Measurements from ENCODE around the gene PLAAT3. TPM values are rescaled to one million over a fixed set of nuclear protein-coding genes. Genes with fewer than 3 reads are reported as not detected.
"Not testable (repeated sequence)": the region's sequence is repeated elsewhere in the genome, so short reads cannot be mapped to it uniquely, and the experiment has no call there.

Gene PLAAT3
- total RNA-seq = 10 to 100 TPM in 1 of 2 experiments, 1 to 10 TPM in 1; 9.7 to 10.4 TPM

DNA sequence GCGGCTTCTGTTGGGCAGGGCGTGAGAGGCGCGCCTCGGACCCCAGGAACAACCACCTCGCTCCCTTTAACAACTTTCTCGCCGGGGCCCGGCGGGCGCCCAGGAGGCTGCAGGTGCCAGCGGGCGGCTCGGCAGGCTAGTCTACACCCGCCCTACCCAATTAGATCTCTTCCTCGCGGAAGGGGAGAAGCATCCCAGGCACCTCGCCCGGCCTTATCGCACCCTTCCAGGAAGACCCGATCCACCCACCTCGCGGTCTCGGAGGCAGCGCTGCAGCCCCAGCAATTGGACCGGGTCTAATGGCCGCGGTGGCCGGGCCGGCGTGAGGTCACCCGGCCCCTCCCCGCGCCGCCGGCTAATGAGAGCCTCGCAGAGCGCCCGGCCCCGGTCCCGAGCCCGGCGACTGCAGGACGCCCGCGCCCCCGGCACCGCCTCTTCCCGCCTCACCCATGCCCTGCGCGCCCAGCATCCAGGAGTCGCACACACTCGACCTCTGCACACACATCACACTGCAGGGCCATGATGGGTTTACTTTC lies at the start of gene PLAAT3:
Gene PLAAT3, minus strand, starts transcription at position 298 of the 536 bp plus-strand sequence. CDS start 419 bp downstream, outside the sequence.
- ChIA-PET POLR2A (no interaction called here), CTCF (no interaction called here)
- ATAC-seq (peak; percentile 85), DNase-seq (peak; percentile 46)
- H3K4me3 Mint-ChIP-seq = peak within 1 kb of the TSS; percentile 80
- H3K27ac Mint-ChIP-seq = peak within 1 kb of the TSS; percentile 60
- peaks cover 4% of the 10 kb centered on the region for H3K27me3 Mint-ChIP-seq (ENCODE audit: low read depth)
- H3K4me1 Mint-ChIP-seq (ENCODE audit: low read depth) = peaks cover 22% of the 10 kb centered on the region
- no peaks in the 10 kb centered on the region for H3K36me3 Mint-ChIP-seq (ENCODE audit: low read depth)
- no peaks in the 10 kb centered on the region for H3K9me3 Mint-ChIP-seq (ENCODE audit: insufficient read depth)

DNA sequence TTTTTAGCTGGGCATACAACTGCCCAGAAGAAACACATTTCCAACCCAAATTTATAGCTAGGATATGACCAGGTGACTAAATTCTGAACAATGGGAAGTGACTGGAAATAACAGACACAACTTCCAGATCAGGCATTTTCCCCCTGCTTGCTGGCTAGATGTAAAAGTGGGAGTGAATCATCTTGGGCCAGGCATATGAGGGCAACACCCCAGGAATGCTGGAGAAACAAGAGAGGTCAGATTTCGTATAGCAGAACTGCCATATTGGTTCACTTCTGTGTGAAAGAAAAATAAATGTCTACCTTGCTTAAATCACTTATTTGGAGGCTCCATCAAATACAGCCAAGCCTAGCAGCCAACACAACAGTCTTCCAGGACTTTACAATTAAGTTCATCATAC lies 49.6 kb upstream of the PLAAT3 start:
- POLR2A ChIA-PET = no interaction called here
- Mint-ChIP-seq H3K27ac (no peak overlapping the region), H3K27me3 (ENCODE audit: low read depth) (no peaks in the 10 kb centered on the region), H3K4me1 (ENCODE audit: low read depth) (peaks cover 18% of the 10 kb centered on the region), H3K36me3 (ENCODE audit: low read depth) (peaks cover 19% of the 10 kb centered on the region), H3K4me3 (no peak overlapping the region), H3K9me3 (ENCODE audit: insufficient read depth) (no peaks in the 10 kb centered on the region)
- ATAC-seq (no peak), DNase-seq (no peak)
- CTCF ChIA-PET = interaction anchor here (0.7 kb wide), 1 partner anchor 28 kb away, joined by 4 read pairs; no protein-coding TSS in a partner anchor

DNA sequence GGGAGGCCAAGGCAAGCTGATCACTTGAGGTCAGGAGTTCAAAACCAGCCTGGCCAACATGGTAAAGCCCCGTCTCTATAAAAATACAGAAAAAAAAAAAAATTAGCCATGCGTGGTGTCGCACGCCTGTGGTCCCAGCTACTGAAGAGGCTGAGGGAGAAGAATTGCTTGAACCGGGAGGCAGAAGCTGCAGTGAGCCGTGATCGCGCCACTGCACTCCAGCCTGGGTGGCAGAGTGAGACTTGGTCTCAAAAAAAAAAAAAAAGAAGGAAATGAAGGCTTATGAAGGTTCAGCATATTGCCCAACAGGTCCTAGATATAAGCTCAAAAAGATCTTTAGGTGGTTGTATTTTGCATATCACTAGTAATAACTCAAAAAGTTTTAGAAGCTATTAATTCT lies 46.7 kb upstream of the PLAAT3 start:
- no peaks in the 10 kb centered on the region for H3K27me3 Mint-ChIP-seq (ENCODE audit: low read depth)
- no peaks in the 10 kb centered on the region for H3K9me3 Mint-ChIP-seq (ENCODE audit: insufficient read depth)
- POLR2A ChIA-PET = no interaction called here
- ATAC-seq (no peak), DNase-seq (no peak)
- peaks cover 10% of the 10 kb centered on the region for H3K4me1 Mint-ChIP-seq (ENCODE audit: low read depth)
- no peak overlapping the region for H3K27ac Mint-ChIP-seq
- H3K4me3 Mint-ChIP-seq = no peak overlapping the region
- CTCF ChIA-PET = interaction anchor here (0.6 to 2.2 kb wide), 6 partner anchors 9 to 182 kb away, joined by 3 to 9 read pairs (median 4); partner anchors contain the start of gene ATL3
- peaks cover 19% of the 10 kb centered on the region for H3K36me3 Mint-ChIP-seq (ENCODE audit: low read depth)

DNA sequence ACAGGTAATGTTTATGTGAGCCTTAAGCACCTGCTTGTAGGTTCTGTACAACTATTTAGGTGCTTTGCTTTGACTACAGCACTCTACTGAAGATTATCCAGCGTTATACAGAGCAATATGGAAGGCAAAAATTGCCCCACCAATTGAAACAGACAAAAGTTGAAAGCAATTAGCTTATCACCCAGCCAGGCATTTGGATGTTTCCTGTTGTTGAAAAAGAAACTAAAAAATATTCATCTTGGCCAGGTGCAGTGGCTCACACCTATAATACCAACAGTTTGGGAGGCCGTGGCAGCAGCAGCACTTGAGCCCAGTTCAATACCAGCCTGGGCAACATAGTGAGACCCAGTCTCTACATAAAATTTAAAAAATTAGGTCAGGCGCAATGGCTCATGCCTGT lies 38.4 kb upstream of the PLAAT3 start:
- Mint-ChIP-seq H3K36me3 (ENCODE audit: low read depth) (peaks cover 41% of the 10 kb centered on the region), H3K27ac (no peak overlapping the region), H3K4me1 (ENCODE audit: low read depth) (peaks cover 8% of the 10 kb centered on the region), H3K9me3 (ENCODE audit: insufficient read depth) (no peaks in the 10 kb centered on the region), H3K27me3 (ENCODE audit: low read depth) (no peaks in the 10 kb centered on the region), H3K4me3 (no peak overlapping the region)
- no peak for DNase-seq
- ChIA-PET CTCF (interaction anchor here (0.9 to 2.6 kb wide), 3 partner anchors 13 to 86 kb away, joined by 3 to 10 read pairs (median 6); no protein-coding TSS in a partner anchor), POLR2A (no interaction called here)
- peak; percentile 30 for ATAC-seq

DNA sequence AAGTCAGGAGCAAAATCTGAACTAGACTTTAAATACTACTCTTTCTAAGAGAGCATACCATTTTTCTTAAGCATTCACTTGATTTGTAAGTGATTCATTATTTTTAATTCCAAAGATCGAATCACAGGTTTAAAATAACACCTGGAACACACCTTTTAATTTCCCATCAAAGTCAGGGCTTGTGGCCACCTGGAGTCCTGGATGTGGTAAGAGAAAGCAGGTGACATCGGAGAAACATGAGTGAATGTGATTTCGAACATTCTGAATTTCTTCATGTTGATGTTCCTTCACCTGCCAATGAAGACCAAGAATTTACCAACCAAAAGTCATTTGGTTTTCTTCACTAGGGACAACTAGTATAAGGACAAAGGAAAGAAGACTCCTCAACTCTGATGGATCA lies 29.0 kb upstream of the PLAAT3 start:
- no peaks in the 10 kb centered on the region for H3K27me3 Mint-ChIP-seq (ENCODE audit: low read depth)
- no peaks in the 10 kb centered on the region for H3K9me3 Mint-ChIP-seq (ENCODE audit: insufficient read depth)
- ChIA-PET CTCF (interaction anchor here (0.9 to 14.5 kb wide), 2 partner anchors 96 to 164 kb away, joined by 3 to 198 read pairs; no protein-coding TSS in a partner anchor), POLR2A (interaction anchor here (0.7 kb wide), 1 partner anchor 162 kb away, joined by 3 read pairs; no protein-coding TSS in a partner anchor)
- H3K36me3 Mint-ChIP-seq (ENCODE audit: low read depth) = peaks cover 48% of the 10 kb centered on the region
- no peak for DNase-seq
- ATAC-seq = no peak
- no peak overlapping the region for H3K4me3 Mint-ChIP-seq
- H3K4me1 Mint-ChIP-seq (ENCODE audit: low read depth) = peaks cover 4% of the 10 kb centered on the region
- H3K27ac Mint-ChIP-seq = no peak overlapping the region

DNA sequence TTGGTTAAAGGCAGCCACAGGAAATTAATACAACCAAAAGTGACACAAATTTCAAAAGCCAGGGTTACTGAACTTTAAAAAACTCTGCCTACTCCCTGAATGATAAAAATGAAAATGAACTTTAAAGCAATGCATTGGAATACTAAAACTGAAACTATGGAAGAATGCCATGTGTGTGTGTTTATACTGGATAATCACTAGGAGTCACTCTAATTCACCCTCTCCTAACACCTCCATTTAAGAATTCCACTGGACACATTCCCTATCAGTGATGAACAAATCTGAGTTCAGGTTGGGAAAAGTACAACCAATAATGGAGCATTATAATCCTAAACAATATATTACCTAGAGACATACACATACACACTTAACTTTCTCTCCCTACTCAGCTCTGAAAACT lies 27.5 kb upstream of the PLAAT3 start:
- Mint-ChIP-seq H3K27me3 (ENCODE audit: low read depth) (no peaks in the 10 kb centered on the region), H3K4me1 (ENCODE audit: low read depth) (peaks cover 8% of the 10 kb centered on the region), H3K27ac (no peak overlapping the region), H3K36me3 (ENCODE audit: low read depth) (peaks cover 39% of the 10 kb centered on the region), H3K4me3 (no peak overlapping the region), H3K9me3 (ENCODE audit: insufficient read depth) (no peaks in the 10 kb centered on the region)
- ChIA-PET POLR2A (no interaction called here), CTCF (interaction anchor here (1.2 to 14.5 kb wide), 3 partner anchors 19 to 163 kb away, joined by 3 to 198 read pairs (median 4); partner anchors contain the start of gene ATL3)
- no peak for DNase-seq
- ATAC-seq = no peak

DNA sequence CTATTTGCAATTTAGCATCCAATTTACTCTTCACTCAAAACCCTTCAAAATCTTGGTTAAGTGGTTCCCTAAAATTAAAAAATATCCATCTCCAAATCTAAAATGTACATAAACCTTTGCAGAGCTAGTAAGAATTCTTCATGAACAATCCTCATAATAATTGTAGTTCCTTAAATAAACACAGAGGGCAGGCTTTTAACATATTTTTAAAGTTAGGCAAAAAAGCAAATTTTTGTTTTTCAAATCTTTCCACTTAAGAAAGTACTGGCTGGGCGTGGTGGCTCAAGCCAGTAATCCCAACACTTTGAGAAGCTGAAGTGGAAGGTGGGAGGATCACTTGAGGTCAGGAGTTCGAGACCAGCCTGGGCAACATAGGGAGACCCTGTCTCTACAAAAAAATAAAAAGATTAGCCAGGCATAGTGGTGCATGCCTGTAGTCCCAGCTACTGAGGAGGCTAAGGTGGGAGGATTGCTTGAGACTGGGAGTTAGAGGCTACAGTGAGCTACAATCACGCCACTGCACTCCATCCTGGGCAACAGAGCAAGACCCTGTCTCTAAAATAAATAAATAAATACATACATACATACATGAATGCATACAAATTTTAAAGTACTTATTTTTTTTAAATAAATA lies 25.1 kb upstream of the PLAAT3 start:
- DNase-seq = no peak
- ChIA-PET CTCF (interaction anchor here (0.6 to 14.5 kb wide), 27 partner anchors 8 to 733 kb away, joined by 3 to 198 read pairs (median 4); partner anchors contain the start of genes ATL3, PLAAT2 and RTN3), POLR2A (no interaction called here)
- peaks cover 8% of the 10 kb centered on the region for H3K4me1 Mint-ChIP-seq (ENCODE audit: low read depth)
- H3K36me3 Mint-ChIP-seq (ENCODE audit: low read depth) = peaks cover 38% of the 10 kb centered on the region
- ATAC-seq = no peak
- no peaks in the 10 kb centered on the region for H3K27me3 Mint-ChIP-seq (ENCODE audit: low read depth)
- no peak overlapping the region for H3K27ac Mint-ChIP-seq
- H3K9me3 Mint-ChIP-seq (ENCODE audit: insufficient read depth) = no peaks in the 10 kb centered on the region
- H3K4me3 Mint-ChIP-seq = no peak overlapping the region

DNA sequence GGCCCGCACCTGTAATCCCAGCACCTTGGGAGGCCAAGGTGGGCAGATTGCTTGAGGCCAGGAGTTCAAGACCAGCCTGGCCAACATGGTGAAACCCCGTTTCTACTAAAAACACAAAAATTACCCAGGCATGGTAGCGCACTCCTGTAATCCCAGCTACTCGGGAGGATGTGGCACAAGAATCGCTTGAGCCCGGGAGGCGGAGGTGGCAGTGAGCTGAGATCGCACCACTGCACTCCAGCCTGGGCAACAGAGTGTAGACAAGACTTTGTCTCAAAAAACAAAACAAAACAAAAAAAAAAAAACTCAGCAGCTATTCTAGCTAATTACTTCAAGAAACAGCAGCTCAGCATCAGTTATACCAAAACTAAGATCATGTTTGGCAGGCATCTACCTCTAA lies 24.2 kb upstream of the PLAAT3 start:
- CTCF ChIA-PET = interaction anchor here (0.6 to 14.5 kb wide), 26 partner anchors 7 to 732 kb away, joined by 3 to 198 read pairs (median 4); partner anchors contain the start of genes ATL3, PLAAT2, PLAAT4 and RTN3

DNA sequence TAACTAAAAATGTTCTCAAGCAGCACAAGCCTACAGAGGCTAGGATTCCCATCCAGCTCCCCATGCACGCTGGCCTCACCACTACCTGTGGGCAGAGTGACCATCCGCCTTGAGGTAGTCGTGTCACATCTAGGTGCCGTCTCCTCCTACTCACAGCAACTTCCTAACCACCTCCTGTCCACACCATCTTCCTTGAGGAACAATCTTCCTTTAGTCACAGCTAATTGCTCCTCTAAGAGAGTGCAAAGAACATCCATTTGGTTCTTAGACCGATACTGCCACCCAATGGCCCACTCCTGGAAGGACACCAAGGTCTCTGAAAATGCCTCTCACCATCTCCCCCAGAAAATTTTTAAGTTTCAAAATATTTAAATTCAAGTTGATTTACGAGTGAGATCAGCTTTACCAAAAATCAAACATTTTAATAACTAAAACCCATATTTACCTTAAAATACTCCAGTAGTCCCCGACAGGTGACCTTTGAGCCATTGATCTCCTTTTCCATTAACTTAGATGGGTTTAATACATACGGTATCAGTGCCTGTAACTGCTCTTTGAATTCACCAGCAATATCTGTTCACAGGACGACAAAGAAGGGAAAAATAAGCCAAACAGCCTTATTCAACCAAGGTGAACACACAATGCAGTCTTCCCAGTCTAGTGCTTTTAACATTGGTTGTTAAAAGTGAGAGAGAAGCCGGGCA lies 21.7 kb upstream of the PLAAT3 start:
- DNase-seq (peak; percentile 74), ATAC-seq (peak; percentile 79)
- CTCF ChIA-PET = interaction anchor here (0.7 to 14.5 kb wide), 30 partner anchors 9 to 423 kb away, joined by 3 to 198 read pairs (median 4); partner anchors contain the start of gene PLAAT4
- Mint-ChIP-seq H3K27me3 (ENCODE audit: low read depth) (no peaks in the 10 kb centered on the region), H3K4me1 (ENCODE audit: low read depth) (peaks cover 10% of the 10 kb centered on the region), H3K4me3 (no peak overlapping the region), H3K36me3 (ENCODE audit: low read depth) (peaks cover 32% of the 10 kb centered on the region), H3K9me3 (ENCODE audit: insufficient read depth) (no peaks in the 10 kb centered on the region), H3K27ac (no peak overlapping the region)
- POLR2A ChIA-PET = interaction anchor here (1.2 kb wide), 1 partner anchor 156 kb away, joined by 4 read pairs; no protein-coding TSS in a partner anchor

More for the DNA sequence above, 24.2 kb upstream of the PLAAT3 start:
- H3K27me3 Mint-ChIP-seq (ENCODE audit: low read depth); DNase-seq; H3K9me3 Mint-ChIP-seq (ENCODE audit: insufficient read depth); H3K4me1 Mint-ChIP-seq (ENCODE audit: low read depth); ATAC-seq; POLR2A ChIA-PET; H3K4me3 Mint-ChIP-seq; H3K27ac Mint-ChIP-seq: not testable (repeated sequence)
- peaks cover 33% of the 10 kb centered on the region for H3K36me3 Mint-ChIP-seq (ENCODE audit: low read depth)

DNA sequence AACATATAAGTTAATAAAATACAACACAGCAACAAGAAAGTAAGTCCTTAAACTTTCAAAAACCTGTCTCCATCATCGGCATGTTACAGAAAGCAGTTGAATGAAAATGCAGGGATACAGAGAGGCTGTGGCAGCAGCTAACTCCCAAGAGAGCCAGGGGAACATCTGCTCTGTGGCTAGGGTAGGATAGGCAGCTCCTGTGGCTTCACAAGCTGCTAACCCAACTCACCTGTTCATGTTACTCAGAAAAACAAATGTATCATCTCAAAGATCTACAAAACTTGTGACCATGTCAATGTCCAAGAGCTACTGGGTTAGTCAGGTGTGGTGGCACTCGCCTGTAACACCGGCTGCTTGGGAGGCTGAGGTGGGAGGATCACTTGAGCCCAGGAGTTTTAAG lies 15.2 kb upstream of the PLAAT3 start:
- ATAC-seq (no peak), DNase-seq (no peak)
- peaks cover 36% of the 10 kb centered on the region for H3K36me3 Mint-ChIP-seq (ENCODE audit: low read depth)
- no peak overlapping the region for H3K4me3 Mint-ChIP-seq
- POLR2A ChIA-PET = interaction anchor here (0.8 kb wide), 1 partner anchor 138 kb away, joined by 3 read pairs; no protein-coding TSS in a partner anchor
- H3K27me3 Mint-ChIP-seq (ENCODE audit: low read depth) = no peaks in the 10 kb centered on the region
- H3K27ac Mint-ChIP-seq = no peak overlapping the region
- no peaks in the 10 kb centered on the region for H3K9me3 Mint-ChIP-seq (ENCODE audit: insufficient read depth)
- peaks cover 4% of the 10 kb centered on the region for H3K4me1 Mint-ChIP-seq (ENCODE audit: low read depth)
- CTCF ChIA-PET = interaction anchor here (0.6 to 3.7 kb wide), 3 partner anchors 9 to 151 kb away, joined by 3 to 21 read pairs (median 10); no protein-coding TSS in a partner anchor

DNA sequence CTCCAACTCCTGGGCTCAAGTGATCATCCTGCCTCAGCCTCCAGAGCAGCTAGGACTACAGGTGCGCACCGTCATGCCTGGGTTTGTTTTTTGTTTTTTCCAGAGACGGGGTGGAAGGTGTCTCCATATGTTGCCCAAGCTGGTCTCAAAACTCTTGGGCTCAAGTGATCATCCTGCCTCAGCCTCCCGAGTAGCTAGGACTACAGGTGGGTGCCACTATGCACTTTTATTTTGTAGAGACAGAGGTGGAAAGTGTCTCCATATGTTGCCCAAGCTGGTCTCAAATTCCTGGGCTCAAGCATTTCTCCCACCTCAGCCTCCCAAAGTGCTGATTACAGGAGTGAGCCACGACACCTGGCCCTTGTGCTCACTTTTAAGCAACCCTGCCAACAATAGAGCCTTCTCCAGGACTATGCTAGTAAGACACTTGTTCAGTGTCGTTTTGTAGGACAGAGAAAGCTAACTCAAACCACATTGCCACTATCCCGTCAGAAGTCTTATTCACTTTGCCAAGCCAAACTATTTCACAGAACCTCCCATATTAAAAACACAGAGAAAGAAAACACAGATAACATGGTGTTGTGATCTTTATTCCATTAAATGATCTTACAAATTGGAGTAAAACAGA lies 9.4 kb upstream of the PLAAT3 start:
- no peak for ATAC-seq
- no peaks in the 10 kb centered on the region for H3K27me3 Mint-ChIP-seq (ENCODE audit: low read depth)
- no peak overlapping the region for H3K27ac Mint-ChIP-seq
- H3K4me1 Mint-ChIP-seq (ENCODE audit: low read depth) = peaks cover 6% of the 10 kb centered on the region
- ChIA-PET POLR2A (no interaction called here), CTCF (interaction anchor here (0.7 to 5.9 kb wide), 4 partner anchors 12 to 145 kb away, joined by 3 to 20 read pairs (median 4); no protein-coding TSS in a partner anchor)
- no peak overlapping the region for H3K4me3 Mint-ChIP-seq
- H3K9me3 Mint-ChIP-seq (ENCODE audit: insufficient read depth) = no peaks in the 10 kb centered on the region
- peaks cover 4% of the 10 kb centered on the region for H3K36me3 Mint-ChIP-seq (ENCODE audit: low read depth)
- no peak for DNase-seq

Measured in activated CD8-positive, alpha-beta T cell treated with anti-CD3 and anti-CD28 coated beads, Interleukin-2, amount 10 ng/mL, durations not matched to agents 7 days and 5 days (primary cell).